H9 (cell line): ENCODE results near the gene STAB2. TPM values are rescaled to one million over a fixed set of nuclear protein-coding genes. Genes with fewer than 3 reads are reported as not detected.

Experiments used
- DNase-seq: peaks from one replicate; pipeline ENCODE4 v3.0.0-alpha.2; 2017
- H2AFZ ChIP-seq: one replicate; pipeline ENCODE4 v1.6.1; 2013; ENCODE audit warnings: mild to moderate bottlenecking, low read length, control low read depth, moderate library complexity
- H2AK5ac ChIP-seq: 2 replicates; pipeline ENCODE4 v1.6.1; 2013; ENCODE audit warnings: low read length, control low read depth, mixed read lengths; ENCODE audit not compliant: insufficient read length
- H2BK120ac ChIP-seq: one replicate; pipeline ENCODE4 v1.6.1; 2013; ENCODE audit warnings: low read depth, mild to moderate bottlenecking, low read length, control low read depth, inconsistent platforms; ENCODE audit not compliant: poor library complexity, severe bottlenecking
- H2BK12ac ChIP-seq: 2 replicates; pipeline ENCODE4 v1.6.1; 2013; ENCODE audit warnings: low read length, control low read depth, mixed read lengths, low read depth; ENCODE audit not compliant: insufficient read length
- H2BK15ac ChIP-seq: 2 replicates; pipeline ENCODE4 v1.6.1; 2013; ENCODE audit warnings: low read depth, low read length, control low read depth
- H2BK20ac ChIP-seq: one replicate; pipeline ENCODE4 v1.6.1; 2013; ENCODE audit warnings: low read depth, mild to moderate bottlenecking, low read length, control low read depth, inconsistent platforms; ENCODE audit not compliant: poor library complexity, severe bottlenecking
- H2BK5ac ChIP-seq: 2 replicates; pipeline ENCODE4 v1.6.1; 2013; ENCODE audit warnings: low read length, control low read depth, mixed read lengths; ENCODE audit not compliant: insufficient read length
- H3K14ac ChIP-seq: 2 replicates; pipeline ENCODE4 v1.6.1; 2013; ENCODE audit warnings: low read length, control low read depth; ENCODE audit not compliant: insufficient read depth
- H3K18ac ChIP-seq: 2 replicates; pipeline ENCODE4 v1.6.1; 2013; ENCODE audit warnings: low read depth, mild to moderate bottlenecking, mixed read lengths, low read length, control low read depth; ENCODE audit not compliant: insufficient read length
- H3K23ac ChIP-seq: 2 replicates; pipeline ENCODE4 v1.6.1; 2013; ENCODE audit warnings: low read length, control low read depth, mixed read lengths, low read depth; ENCODE audit not compliant: insufficient read length
- H3K23me2 ChIP-seq: 2 replicates; pipeline ENCODE4 v1.6.1; 2013; ENCODE audit warnings: low read depth, mild to moderate bottlenecking, mixed read lengths, low read length, control low read depth; ENCODE audit not compliant: insufficient read length, poor library complexity, severe bottlenecking
- H3K27ac ChIP-seq: 2 replicates; pipeline ENCODE4 v1.5.1; 2013; ENCODE audit warnings: low read length, control low read depth, mixed read lengths, low read depth; ENCODE audit not compliant: insufficient read length
- H3K27me3 ChIP-seq: 2 replicates; pipeline ENCODE4 v1.6.1; 2013; ENCODE audit warnings: low read length, control low read depth, inconsistent platforms; ENCODE audit not compliant: insufficient read depth
- H3K4ac ChIP-seq: 2 replicates; pipeline ENCODE4 v1.6.1; 2013; ENCODE audit warnings: low read depth, mild to moderate bottlenecking, control low read depth, inconsistent platforms, low read length, moderate library complexity
- H3K4me1 ChIP-seq: 2 replicates; pipeline ENCODE4 v1.6.1; 2013; ENCODE audit warnings: low read length, control low read depth, inconsistent platforms; ENCODE audit not compliant: insufficient read depth
- H3K4me2 ChIP-seq: 2 replicates; pipeline ENCODE4 v1.6.1; 2013; ENCODE audit warnings: low read length, control low read depth, mixed read lengths; ENCODE audit not compliant: insufficient read length, insufficient read depth
- H3K56ac ChIP-seq: 2 replicates; pipeline ENCODE4 v1.6.1; 2013; ENCODE audit warnings: low read depth, mild to moderate bottlenecking, mixed read lengths, low read length, control low read depth; ENCODE audit not compliant: insufficient read length
- H3K79me1 ChIP-seq: 2 replicates; pipeline ENCODE4 v1.6.1; 2013; ENCODE audit warnings: low read depth, mild to moderate bottlenecking, moderate library complexity, low read length, control low read depth, inconsistent platforms; ENCODE audit not compliant: insufficient read depth, poor library complexity, severe bottlenecking
- H3K79me2 ChIP-seq: 2 replicates; pipeline ENCODE4 v1.6.1; 2013; ENCODE audit warnings: low read length, control low read depth, inconsistent platforms; ENCODE audit not compliant: insufficient read depth
- H3K9ac ChIP-seq: 2 replicates; pipeline ENCODE4 v1.6.1; 2013; ENCODE audit warnings: low read length, control low read depth, mixed read lengths; ENCODE audit not compliant: insufficient read length; ENCODE audit errors: extremely low read depth
- H3K9me3 ChIP-seq: one replicate; pipeline ENCODE4 v1.6.1; 2013; ENCODE audit warnings: low read depth, low read length, inconsistent platforms; ENCODE audit not compliant: control insufficient read depth
- H3T11ph ChIP-seq: one replicate; pipeline ENCODE4 v1.6.1; 2013; ENCODE audit warnings: mild to moderate bottlenecking, low read length, control low read depth, inconsistent platforms
- H4K20me1 ChIP-seq: one replicate; pipeline ENCODE4 v1.6.1; 2013; ENCODE audit not compliant: control insufficient read depth, insufficient read length, insufficient read depth
- H4K5ac ChIP-seq: 2 replicates; pipeline ENCODE4 v1.6.1; 2013; ENCODE audit warnings: low read depth, mild to moderate bottlenecking, mixed read lengths, low read length, control low read depth; ENCODE audit not compliant: insufficient read length
- H4K8ac ChIP-seq: replicated peaks from 2 replicates; pipeline ENCODE4 v1.6.1; 2013; ENCODE audit warnings: low read length, control low read depth, mixed read lengths, low read depth; ENCODE audit not compliant: insufficient read length
- H4K91ac ChIP-seq: 2 replicates; pipeline ENCODE4 v1.6.1; 2013; ENCODE audit warnings: low read depth, mild to moderate bottlenecking, moderate library complexity, mixed read lengths, low read length, control low read depth; ENCODE audit not compliant: insufficient read length
- H3K27ac Mint-ChIP-seq, 3 experiments: 2 replicates in 2 of 3; 3 replicates in 1 of 3; pipeline ENCODE4 v1.8.0; 2020 to 2021; ENCODE audit warnings: mixed read lengths in 3 of 3, mild to moderate bottlenecking in 1 of 3, moderate library complexity in 1 of 3
- H3K27me3 Mint-ChIP-seq: 2 replicates; pipeline ENCODE4 v1.8.0; 2021; ENCODE audit warnings: low read depth, mild to moderate bottlenecking, moderate library complexity, mixed read lengths
- H3K36me3 Mint-ChIP-seq, 3 experiments: 2 replicates in 2 of 3; 3 replicates in 1 of 3; pipeline ENCODE4 v1.8.0; 2020 to 2021; ENCODE audit warnings: low read depth in 3 of 3, mixed read lengths in 3 of 3; ENCODE audit not compliant: insufficient read depth in 1 of 3
- H3K4me1 Mint-ChIP-seq, 2 experiments: 2 replicates each; pipeline ENCODE4 v1.8.0; 2020; ENCODE audit warnings: mixed read lengths in 2 of 2
- H3K4me3 Mint-ChIP-seq, 2 experiments: 2 replicates in 1 of 2; 3 replicates in 1 of 2; pipeline ENCODE4 v1.8.0; 2020 to 2021; ENCODE audit warnings: mild to moderate bottlenecking in 2 of 2, mixed read lengths in 2 of 2, moderate library complexity in 1 of 2
- H3K9me3 Mint-ChIP-seq, 2 experiments: 2 replicates in 1 of 2; 3 replicates in 1 of 2; pipeline ENCODE4 v1.8.0; 2020; ENCODE audit warnings: mild to moderate bottlenecking in 2 of 2, mixed read lengths in 2 of 2, moderate library complexity in 1 of 2
- CTCF ChIP-seq: fragments of 200-600 bp; sonication (generic); conservative IDR thresholded peaks from 3 replicates; pipeline ENCODE4 v1.8.0; 2021; ENCODE audit warnings: antibody characterized with exemption, mild to moderate bottlenecking
- WGBS: extraction: QIAGEN DNeasy Blood & Tissue Kit; methylation state at CpG from one replicate; pipeline ENCODE4 v1.1.7; 2013; ENCODE audit warnings: missing lambda C conversion rate, low lambda C conversion rate, mixed read lengths; ENCODE audit not compliant: insufficient read length; ENCODE audit errors: extremely low coverage; 5-methylcytosine and 5-hydroxymethylcytosine counted together
- total RNA-seq: library from RNA; stranded (reverse); gene quantifications from 2 replicates; pipeline ENCODE4 v1.2.1, GENCODE V29; 2021

Gene STAB2
- total RNA-seq, 1 experiment from 2014 or later = 0.02 TPM

GRCh38 chr12:103813426-103813825 lies 226.4 kb downstream of the STAB2 start:
- Histone ChIP-seq H2AFZ (no peak overlapping the region), H2BK120ac (no peak overlapping the region), H3K56ac (no peak overlapping the region), H3K79me2 (no peaks in the 10 kb centered on the region), H2BK15ac (no peak overlapping the region), H3K4me1 (no peaks in the 10 kb centered on the region), H3T11ph (no peak overlapping the region), H3K9me3 (no peaks in the 10 kb centered on the region), H3K4ac (no peak overlapping the region), H3K4me2 (no peak overlapping the region), H3K23me2 (no peaks in the 10 kb centered on the region), H2BK5ac (no peak overlapping the region), H3K27me3 (no peaks in the 10 kb centered on the region), H4K20me1 (no peaks in the 10 kb centered on the region), H4K5ac (no peak overlapping the region), H3K79me1 (peaks cover 2% of the 10 kb centered on the region), H3K27ac (no peak overlapping the region), H3K9ac (no peak overlapping the region), H2BK12ac (no peak overlapping the region), H4K91ac (no peak overlapping the region), H3K18ac (no peak overlapping the region), H4K8ac (no peak overlapping the region), H3K23ac (no peak overlapping the region), H2AK5ac (no peak overlapping the region), H3K14ac (no peak overlapping the region), H2BK20ac (no peak overlapping the region)
- Mint-ChIP-seq H3K4me3 (no peak overlapping the region), H3K4me1 (0 out of 4 replicates have a peak, but pooled peaks cover 0 to 4% of the 10 kb centered on the region in 2 experiments), H3K36me3 (peaks cover 2 to 34% (median 14%) of the 10 kb centered on the region in 3 experiments; a peak in 5 of 7 replicates), H3K9me3 (no peaks in the 10 kb centered on the region), H3K27ac (no peak overlapping the region; a peak in 1 of 7 replicates), H3K27me3 (no peaks in the 10 kb centered on the region)
- WGBS = no CpG with 5 or more reads among the region's 3 CpGs
- TF ChIP-seq CTCF = no peak
- DNase-seq = no peak
